GM19324 (cell line): ENCODE results near the gene CTU1.

Source experiments
- ATAC-seq: cut with Tn5 transposase; IDR thresholded peaks from one replicate; pipeline ENCODE4 v1.9.1; 2021; ENCODE audit warnings: mild to moderate bottlenecking, moderate library complexity; ENCODE audit not compliant: unreplicated experiment, low FRiP score

Gene CTU1

GRCh38 chr19:51086153-51086850 is 21.9 kb downstream of the CTU1 start:
- no peak for ATAC-seq

- no peak for ATAC-seq
Measured at GRCh38 chr19:51084505-51084904, 23.7 kb downstream of the CTU1 start.

GRCh38 chr19:51083783-51084182 is 24.4 kb downstream of the CTU1 start:
- ATAC-seq = no peak

- ATAC-seq = no peak
Measured at GRCh38 chr19:51083181-51083580, 25.0 kb downstream of the CTU1 start.

GRCh38 chr19:51082611-51083010 is 25.6 kb downstream of the CTU1 start, which contains the start of gene KLK14:
Gene KLK14 (minus strand): TSS chr19:51082887. CDS start chr19:51082614, 273 bp downstream.
- ATAC-seq = no peak

- ATAC-seq = no peak
Measured at GRCh38 chr19:51081476-51081875, 26.7 kb downstream of the CTU1 start.

GRCh38 chr19:51079481-51080110 is 28.6 kb downstream of the CTU1 start:
- ATAC-seq = no peak

GRCh38 chr19:51078731-51079130 is 29.5 kb downstream of the CTU1 start:
- ATAC-seq = no peak

GRCh38 chr19:51078104-51078503 is 30.1 kb downstream of the CTU1 start:
- ATAC-seq = no peak

- ATAC-seq = no peak
Measured at GRCh38 chr19:51076631-51077213, 31.5 kb downstream of the CTU1 start.

- ATAC-seq = no peak
Measured at GRCh38 chr19:51075998-51076397, 32.2 kb downstream of the CTU1 start.

- no peak for ATAC-seq
Measured at GRCh38 chr19:51071095-51071405, 37.2 kb downstream of the CTU1 start.

- ATAC-seq = no peak
Measured at GRCh38 chr19:51070334-51071094, 37.7 kb downstream of the CTU1 start.

GRCh38 chr19:51066393-51067186 is 41.6 kb downstream of the CTU1 start:
- no peak for ATAC-seq

- no peak for ATAC-seq
Measured at GRCh38 chr19:51065221-51065960, 42.8 kb downstream of the CTU1 start.

- ATAC-seq = no peak
Measured at GRCh38 chr19:51064534-51065220, 43.5 kb downstream of the CTU1 start, which contains the start of gene KLK13. Gene KLK13 (minus strand): TSS chr19:51065092. CDS start chr19:51065067, 25 bp downstream.

GRCh38 chr19:51063664-51064063 is 44.5 kb downstream of the CTU1 start:
- no peak for ATAC-seq

- no peak for ATAC-seq
Measured at GRCh38 chr19:51060973-51061372, 47.2 kb downstream of the CTU1 start.

- no peak for ATAC-seq
Measured at GRCh38 chr19:51060336-51060735, 47.9 kb downstream of the CTU1 start.
